ENCODE results near the gene MYO5A. TPM values are rescaled to one million over a fixed set of nuclear protein-coding genes. Genes with fewer than 3 reads are reported as not detected.

MYO5A gene
- polyA plus RNA-seq, 3 donors, result 6.9 to 33.5 (median 16.6) TPM

DNA sequence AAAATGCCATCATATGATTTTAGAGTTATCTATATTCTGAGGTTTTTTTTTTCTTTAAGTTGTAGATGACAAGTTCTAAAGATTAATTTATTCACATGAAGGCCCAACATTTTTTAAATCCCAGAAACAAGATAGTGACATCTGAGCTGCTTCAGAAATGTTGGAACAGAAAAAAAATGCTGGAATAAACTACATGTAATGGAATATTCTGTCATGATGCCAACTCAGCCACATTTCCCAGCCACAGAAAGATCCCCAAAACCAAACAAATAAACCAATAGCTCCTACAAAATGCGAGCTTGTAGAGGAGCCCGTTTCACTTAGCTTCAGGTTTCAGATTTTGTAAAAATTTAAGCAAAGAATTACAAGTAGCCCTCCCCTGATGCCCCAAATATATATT lies 122.1 kb downstream of the MYO5A start:
- no peaks in the 10 kb centered on the region for H3K79me2 ChIP-seq (ENCODE audit: insufficient read depth, low read length)
- intact Hi-C loops (cut with micrococcal nuclease), result no loop called here
- H4K20me1 ChIP-seq (ENCODE audit: insufficient read depth, low read length), result peaks cover 5% of the 10 kb centered on the region
- Mint-ChIP-seq H3K27me3 (ENCODE audit: low read depth in 3 of 3) (no peaks in the 10 kb centered on the region), H3K4me3 (no peak overlapping the region), H3K36me3 (peaks cover 65 to 71% of the 10 kb centered on the region in 2 donors), H3K4me1 (no peaks in the 10 kb centered on the region), H3K9me3 (no peaks in the 10 kb centered on the region), H3K27ac (peak overlapping the region in 1 of 7 donors; percentile 18)
- DNase-seq, result no peak
- no peaks in the 10 kb centered on the region for H3K9me3 ChIP-seq (replicated peaks in 1 of 2; ENCODE audit: control insufficient read depth in 1 of 2, insufficient read depth in 1 of 2, low read length in 2 of 2)
- peaks cover 68 to 92% of the 10 kb centered on the region in 2 donors for H3K36me3 ChIP-seq (replicated peaks in 1 of 2; ENCODE audit: control insufficient read depth in 1 of 2, insufficient read depth in 2 of 2, low read length in 2 of 2)
- H3K4me2 ChIP-seq (replicated peaks; ENCODE audit: extremely low read depth, low read length, poor library complexity, severe bottlenecking), result no peak overlapping the region
- no CpG with 5 or more reads among the region's 2 CpGs for WGBS (ENCODE audit: insufficient coverage)
- no peak overlapping the region for H2AFZ ChIP-seq (ENCODE audit: insufficient read depth, low read depth, low read length, poor library complexity, severe bottlenecking)
- no peak overlapping the region for H3K27ac ChIP-seq (ENCODE audit: low read depth in 1 of 2, low read length in 2 of 2)
- H3K4me3 ChIP-seq (replicated peaks in 1 of 3; ENCODE audit: low read depth in 2 of 3, low read length in 3 of 3), result no peak overlapping the region
- no peaks in the 10 kb centered on the region for H3K27me3 ChIP-seq (ENCODE audit: control insufficient read depth in 2 of 2, insufficient read depth in 2 of 2, low read length in 2 of 2)
- no peak for TF ChIP-seq CTCF (IDR thresholded peaks at IDR 0.05)
- H3K9ac ChIP-seq (ENCODE audit: insufficient read depth, low read length, poor library complexity, severe bottlenecking), result no peak overlapping the region
- no peaks in the 10 kb centered on the region for H3K4me1 ChIP-seq (ENCODE audit: control insufficient read depth in 1 of 2, insufficient read depth in 2 of 2, low read length in 2 of 2)

GRCh38 chr15:52405856-52406255 lies 122.8 kb downstream of the MYO5A start:
- WGBS (ENCODE audit: insufficient coverage), result no CpG with 5 or more reads among the region's 3 CpGs
- no peak for DNase-seq
- no peaks in the 10 kb centered on the region for H3K27me3 ChIP-seq (ENCODE audit: control insufficient read depth in 2 of 2, insufficient read depth in 2 of 2, low read length in 2 of 2)
- H3K36me3 ChIP-seq (replicated peaks in 1 of 2; ENCODE audit: control insufficient read depth in 1 of 2, insufficient read depth in 2 of 2, low read length in 2 of 2), result peaks cover 68 to 93% of the 10 kb centered on the region in 2 donors
- no peaks in the 10 kb centered on the region for H3K9me3 ChIP-seq (replicated peaks in 1 of 2; ENCODE audit: control insufficient read depth in 1 of 2, insufficient read depth in 1 of 2, low read length in 2 of 2)
- Mint-ChIP-seq H3K4me1 (no peaks in the 10 kb centered on the region), H3K27ac (no peak overlapping the region), H3K36me3 (peaks cover 67 to 72% of the 10 kb centered on the region in 2 donors), H3K27me3 (ENCODE audit: low read depth in 3 of 3) (no peaks in the 10 kb centered on the region), H3K4me3 (no peak overlapping the region), H3K9me3 (no peaks in the 10 kb centered on the region)
- H3K79me2 ChIP-seq (ENCODE audit: insufficient read depth, low read length), result no peaks in the 10 kb centered on the region
- no peaks in the 10 kb centered on the region for H3K4me1 ChIP-seq (ENCODE audit: control insufficient read depth in 1 of 2, insufficient read depth in 2 of 2, low read length in 2 of 2)
- no peak overlapping the region for H2AFZ ChIP-seq (ENCODE audit: insufficient read depth, low read depth, low read length, poor library complexity, severe bottlenecking)
- TF ChIP-seq CTCF (IDR thresholded peaks at IDR 0.05), result no peak
- H3K27ac ChIP-seq (ENCODE audit: low read depth in 1 of 2, low read length in 2 of 2), result no peak overlapping the region
- no peak overlapping the region for H3K4me3 ChIP-seq (replicated peaks in 1 of 3; ENCODE audit: low read depth in 2 of 3, low read length in 3 of 3)
- H4K20me1 ChIP-seq (ENCODE audit: insufficient read depth, low read length), result peaks cover 5% of the 10 kb centered on the region
- intact Hi-C loops (cut with micrococcal nuclease), result no loop called here
- no peak overlapping the region for H3K4me2 ChIP-seq (replicated peaks; ENCODE audit: extremely low read depth, low read length, poor library complexity, severe bottlenecking)
- H3K9ac ChIP-seq (ENCODE audit: insufficient read depth, low read length, poor library complexity, severe bottlenecking), result no peak overlapping the region
